ENCODE measurements around the gene ASCL5.

The ASCL5 gene

GRCh38 chr1:201111156-201111555 is 15.8 kb downstream of the ASCL5 start:
- DNase-seq (ENCODE audit: low read depth in 1 of 2, low spot score in 1 of 2), result no peak

GRCh38 chr1:201110616-201111015 is 16.4 kb downstream of the ASCL5 start:
- DNase-seq (ENCODE audit: low read depth in 1 of 2, low spot score in 1 of 2), result no peak

- no peak for DNase-seq (ENCODE audit: low read depth in 1 of 2, low spot score in 1 of 2)
Observed at GRCh38 chr1:201110138-201110537, 16.8 kb downstream of the ASCL5 start.

DNA sequence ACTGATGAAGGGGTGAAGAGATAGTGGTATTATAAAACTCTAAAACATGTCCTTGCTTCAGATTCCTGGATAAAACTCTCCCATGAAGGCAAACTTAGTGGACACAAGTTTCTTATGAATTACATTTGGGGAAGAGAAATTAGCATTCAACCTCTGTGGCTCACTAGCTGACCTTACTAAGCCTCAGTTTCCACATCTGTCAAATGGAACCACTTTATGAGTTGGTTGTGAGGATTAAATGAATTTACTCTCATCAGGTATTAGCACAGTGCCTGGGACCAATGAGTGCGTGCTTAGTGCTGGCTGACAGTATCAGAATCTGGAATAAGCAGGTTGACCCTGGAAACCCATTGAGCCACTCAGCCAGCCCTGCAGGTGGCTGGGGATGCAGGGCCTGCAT is 17.3 kb downstream of the ASCL5 start:
- DNase-seq (ENCODE audit: low read depth in 1 of 2, low spot score in 1 of 2), result no peak

- no peak for DNase-seq (ENCODE audit: low read depth in 1 of 2, low spot score in 1 of 2)
Observed at GRCh38 chr1:201108614-201109013, 18.4 kb downstream of the ASCL5 start.

DNA sequence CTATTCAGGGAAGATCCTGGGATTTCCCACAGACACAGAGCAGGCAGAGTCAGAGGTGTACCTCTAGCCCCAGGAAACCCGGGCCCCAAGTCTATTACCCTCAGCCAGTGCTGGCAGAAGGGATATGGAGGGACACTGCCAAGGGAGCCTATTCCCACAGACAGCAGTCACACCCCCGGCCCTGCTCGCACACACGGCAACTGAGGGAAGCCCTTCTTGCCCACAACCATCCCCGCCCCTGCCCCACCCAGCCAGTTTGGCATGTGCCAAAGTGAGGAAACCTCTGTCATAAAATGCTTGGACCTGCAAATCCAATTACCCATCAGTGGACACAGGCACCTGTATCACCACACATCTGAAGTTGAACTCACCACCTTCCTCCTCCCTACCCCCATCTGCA is 21.3 kb downstream of the ASCL5 start:
- DNase-seq (ENCODE audit: low read depth in 1 of 2, low spot score in 1 of 2), result no peak

DNA sequence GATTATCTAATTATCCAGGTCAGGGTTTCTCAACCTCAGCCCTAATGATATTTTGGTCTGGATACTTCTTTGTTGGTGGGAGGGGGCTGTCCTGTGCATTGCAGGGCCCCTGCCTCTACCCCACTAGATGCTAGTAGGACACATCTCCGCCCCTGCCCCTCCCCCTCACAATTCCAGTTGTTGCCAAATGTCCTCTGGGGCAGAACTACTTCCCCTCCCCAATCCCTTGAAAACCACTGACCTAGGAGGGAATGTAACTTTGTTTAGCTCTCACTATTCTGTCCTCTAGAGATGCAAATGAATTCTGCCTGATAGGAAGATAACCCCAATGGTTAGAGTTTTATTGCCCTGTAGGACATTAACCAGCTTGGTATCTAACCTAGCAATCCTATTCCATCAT is 22.8 kb downstream of the ASCL5 start:
- no peak for DNase-seq (ENCODE audit: low read depth in 1 of 2, low spot score in 1 of 2)

DNA sequence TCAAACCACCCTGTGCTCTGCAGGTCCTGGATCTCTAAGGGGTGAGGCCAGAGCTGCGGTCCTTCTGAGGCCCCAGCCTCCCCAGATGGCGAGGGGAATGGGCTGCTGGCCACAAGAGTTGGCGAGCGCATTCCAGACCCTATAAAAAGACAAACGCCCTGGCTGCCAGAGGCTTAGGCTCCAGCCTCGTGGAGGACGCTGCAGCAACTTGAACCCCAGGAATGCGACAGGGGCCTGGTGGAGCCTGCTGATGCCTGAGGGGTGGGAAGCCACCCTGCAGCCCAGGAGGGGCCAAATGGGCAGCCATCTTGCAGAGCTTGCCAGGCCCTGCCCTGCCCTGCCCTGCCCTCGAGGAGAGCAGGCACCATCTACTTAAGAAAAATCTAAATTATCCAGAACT is 23.3 kb downstream of the ASCL5 start:
- no peak for DNase-seq (ENCODE audit: low read depth in 1 of 2, low spot score in 1 of 2)

- DNase-seq (ENCODE audit: low read depth in 1 of 2, low spot score in 1 of 2), result no peak
Observed at GRCh38 chr1:201100169-201100930, 26.6 kb downstream of the ASCL5 start.

DNA sequence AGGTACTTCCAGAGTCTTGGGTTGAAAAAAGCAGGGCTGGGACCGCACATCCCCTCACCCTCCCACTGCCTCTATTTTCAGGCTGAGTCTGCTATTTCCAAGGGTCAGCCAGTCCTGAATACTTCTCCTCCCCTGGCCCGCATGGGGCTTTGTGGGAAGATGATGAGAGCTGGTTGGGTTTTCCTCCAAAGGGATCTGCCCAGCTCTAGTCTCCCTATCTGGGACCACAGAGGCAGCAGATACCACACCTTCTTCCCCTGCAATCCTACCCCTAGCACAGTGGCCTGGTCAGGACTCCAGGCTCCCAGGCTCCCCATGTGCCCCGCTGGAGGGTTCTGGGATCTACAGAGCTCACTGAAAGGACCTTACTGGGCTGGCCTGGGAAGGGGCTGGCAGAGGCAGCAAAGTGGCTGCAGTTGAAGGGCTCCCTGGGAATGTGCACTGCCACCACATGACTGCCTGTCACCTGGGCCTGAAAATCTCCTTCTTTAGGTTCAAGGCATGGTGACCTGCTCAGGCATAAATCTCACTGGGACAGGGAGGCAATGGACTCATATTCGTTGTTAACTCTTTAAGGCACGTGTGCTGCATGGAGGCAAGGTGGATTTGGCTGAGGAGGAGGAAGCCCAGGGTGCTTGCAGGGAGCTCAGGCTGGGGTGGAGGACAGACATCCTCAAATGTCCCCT is 27.8 kb downstream of the ASCL5 start:
- no peak for DNase-seq (ENCODE audit: low read depth in 1 of 2, low spot score in 1 of 2)

DNA sequence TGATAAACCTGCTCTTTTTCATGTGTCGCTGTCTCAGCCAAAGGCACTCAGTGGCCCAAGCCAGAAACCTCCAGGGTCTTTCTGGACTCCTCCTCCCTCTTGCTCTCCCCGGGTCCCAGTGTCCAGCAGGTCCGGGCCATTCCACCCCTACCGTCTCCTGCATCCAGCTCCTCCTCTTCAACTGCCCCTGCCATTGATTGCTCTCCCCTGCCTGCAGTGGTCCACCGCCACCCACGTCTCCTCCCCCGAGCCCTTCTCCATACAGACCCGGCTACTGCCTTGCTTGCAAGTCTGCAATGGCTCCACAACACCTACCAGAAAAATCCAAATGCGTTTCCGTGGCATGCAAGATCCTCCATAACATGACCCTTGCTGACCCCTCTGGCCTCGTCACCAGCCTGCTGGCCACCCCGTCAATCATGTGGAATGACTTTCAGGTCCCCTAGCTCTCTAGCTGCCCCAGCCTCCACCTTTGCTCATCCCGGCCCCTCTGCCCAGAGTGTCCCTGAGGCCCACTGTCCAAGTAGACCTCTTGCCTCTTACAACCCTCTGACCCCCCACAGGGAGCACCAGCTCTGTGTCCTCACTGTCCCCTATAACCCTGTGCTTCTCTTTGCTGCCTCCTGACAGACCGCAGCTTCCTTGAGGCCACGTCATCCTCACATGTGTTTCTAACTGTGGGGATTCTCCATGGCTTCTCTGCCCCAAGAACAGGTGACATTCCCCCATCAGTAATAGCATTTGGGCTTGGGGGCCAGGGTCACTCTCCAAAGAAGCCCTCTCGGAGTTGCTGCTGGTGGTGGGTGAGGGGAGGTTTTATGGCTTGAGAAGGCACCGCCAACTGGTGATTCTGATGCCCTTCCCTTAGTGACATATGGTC is 29.8 kb downstream of the ASCL5 start:
- no peak for DNase-seq (ENCODE audit: low read depth in 1 of 2, low spot score in 1 of 2)

DNA sequence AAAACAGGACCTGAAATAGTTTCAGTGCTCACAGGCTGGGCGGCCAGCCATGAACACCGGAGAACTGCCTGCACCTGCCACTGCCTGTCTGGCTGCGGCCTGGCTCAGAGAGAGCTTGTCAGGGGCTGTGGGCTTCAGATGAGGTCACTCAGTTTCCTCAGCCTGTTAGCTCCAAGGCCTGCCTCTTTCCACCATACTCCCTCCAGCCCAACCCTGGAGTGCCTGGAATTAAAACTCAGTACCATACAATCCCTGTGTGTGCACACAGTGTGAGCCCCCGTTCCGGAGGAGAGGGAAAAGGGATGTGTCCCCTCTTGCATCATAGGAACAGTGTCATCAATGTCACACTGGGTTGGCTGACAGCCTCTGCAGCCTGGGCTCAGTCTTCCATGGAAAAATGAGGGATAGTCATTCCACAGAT is 30.9 kb downstream of the ASCL5 start:
- no peak for DNase-seq (ENCODE audit: low read depth in 1 of 2, low spot score in 1 of 2)

GRCh38 chr1:201095581-201095980 is 31.4 kb downstream of the ASCL5 start:
- no peak for DNase-seq (ENCODE audit: low read depth in 1 of 2, low spot score in 1 of 2)

- no peak for DNase-seq (ENCODE audit: low read depth in 1 of 2, low spot score in 1 of 2)
Observed at GRCh38 chr1:201094832-201095231, 32.2 kb downstream of the ASCL5 start.

GRCh38 chr1:201093962-201094361 is 33.0 kb downstream of the ASCL5 start:
- DNase-seq (ENCODE audit: low read depth in 1 of 2, low spot score in 1 of 2), result no peak

- DNase-seq (ENCODE audit: low read depth in 1 of 2, low spot score in 1 of 2), result no peak
Observed at GRCh38 chr1:201093561-201093960, 33.4 kb downstream of the ASCL5 start.

GRCh38 chr1:201092738-201093137 is 34.2 kb downstream of the ASCL5 start:
- DNase-seq (ENCODE audit: low read depth in 1 of 2, low spot score in 1 of 2), result no peak

- no peak for DNase-seq (ENCODE audit: low read depth in 1 of 2, low spot score in 1 of 2)
Observed at GRCh38 chr1:201091256-201091655, 35.7 kb downstream of the ASCL5 start.

- DNase-seq (ENCODE audit: low read depth in 1 of 2, low spot score in 1 of 2), result no peak
Observed at GRCh38 chr1:201090541-201090940, 36.4 kb downstream of the ASCL5 start.

GRCh38 chr1:201089596-201089995 is 37.4 kb downstream of the ASCL5 start:
- DNase-seq (ENCODE audit: low read depth in 1 of 2, low spot score in 1 of 2), result no peak

DNA sequence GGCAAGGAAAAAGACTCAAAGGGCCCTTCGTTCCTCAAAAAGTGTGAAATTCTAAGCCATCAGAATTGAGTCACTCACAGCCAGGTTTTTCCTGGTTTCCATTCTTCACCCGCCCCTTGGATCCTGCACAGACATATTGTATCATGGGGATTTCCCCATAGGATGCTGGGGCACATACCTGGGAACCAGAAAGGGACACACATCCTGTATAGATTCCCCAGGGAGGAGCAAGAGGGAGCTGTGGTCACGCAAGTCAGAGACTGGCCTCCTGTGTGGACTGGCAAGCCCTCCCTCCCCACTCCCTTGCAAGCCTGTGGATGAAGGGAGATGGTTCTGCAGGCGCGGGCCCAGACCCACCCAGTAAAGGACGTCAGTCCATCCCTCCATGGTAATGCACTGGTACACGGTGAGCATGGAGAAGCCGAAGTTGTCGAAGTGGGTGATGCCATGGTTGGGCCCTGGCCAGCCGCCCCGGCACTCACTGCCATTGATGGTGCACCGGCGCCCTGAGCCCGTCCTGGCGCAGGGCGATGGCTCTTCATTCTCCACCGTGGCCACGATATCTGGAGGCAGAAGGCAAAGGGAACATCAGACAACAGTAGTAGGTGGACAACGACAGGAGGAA is 38.0 kb downstream of the ASCL5 start:
- no peak for DNase-seq (ENCODE audit: low read depth in 1 of 2, low spot score in 1 of 2)

Data from activated T-helper 1 cell treated with anti-CD3 and anti-CD28 coated beads, Interleukin-2, amount 50 U/mL, for 16 hours (primary cell).